GM19351 (cell line): ENCODE measurements around the gene MBD4.
A peak's percentile ranks its signal among the peaks of the same experiment; 100 is the strongest.
"Not testable (repeated sequence)": the region's sequence is repeated elsewhere in the genome, so short reads cannot be mapped to it uniquely, and the experiment has no call there.

Experiments used
- ATAC-seq: cut with Tn5 transposase; IDR thresholded peaks from one replicate; pipeline ENCODE4 v1.9.1; 2021; ENCODE audit warnings: mild to moderate bottlenecking, moderate library complexity; ENCODE audit not compliant: unreplicated experiment

The MBD4 gene

DNA sequence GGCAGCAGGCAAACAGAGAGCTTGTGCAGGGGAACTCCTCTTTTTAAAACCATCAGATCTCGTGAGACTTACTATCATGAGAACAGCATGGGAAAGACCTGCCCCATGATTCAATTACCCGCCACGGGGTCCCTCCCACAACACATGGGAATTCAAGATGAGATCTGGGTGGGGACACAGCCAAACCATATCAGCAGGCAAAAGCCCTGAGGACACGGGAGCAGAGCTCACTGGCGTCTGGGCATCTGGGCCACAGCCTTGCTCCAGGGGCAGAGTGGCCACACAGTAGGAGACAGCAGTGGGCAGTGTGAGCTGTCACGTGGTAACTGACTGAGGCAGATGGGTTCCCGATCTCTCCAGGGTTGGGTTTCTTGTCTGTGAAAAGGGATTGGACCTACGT is 54.2 kb downstream of the MBD4 start:
- ATAC-seq, result not testable (repeated sequence)

DNA sequence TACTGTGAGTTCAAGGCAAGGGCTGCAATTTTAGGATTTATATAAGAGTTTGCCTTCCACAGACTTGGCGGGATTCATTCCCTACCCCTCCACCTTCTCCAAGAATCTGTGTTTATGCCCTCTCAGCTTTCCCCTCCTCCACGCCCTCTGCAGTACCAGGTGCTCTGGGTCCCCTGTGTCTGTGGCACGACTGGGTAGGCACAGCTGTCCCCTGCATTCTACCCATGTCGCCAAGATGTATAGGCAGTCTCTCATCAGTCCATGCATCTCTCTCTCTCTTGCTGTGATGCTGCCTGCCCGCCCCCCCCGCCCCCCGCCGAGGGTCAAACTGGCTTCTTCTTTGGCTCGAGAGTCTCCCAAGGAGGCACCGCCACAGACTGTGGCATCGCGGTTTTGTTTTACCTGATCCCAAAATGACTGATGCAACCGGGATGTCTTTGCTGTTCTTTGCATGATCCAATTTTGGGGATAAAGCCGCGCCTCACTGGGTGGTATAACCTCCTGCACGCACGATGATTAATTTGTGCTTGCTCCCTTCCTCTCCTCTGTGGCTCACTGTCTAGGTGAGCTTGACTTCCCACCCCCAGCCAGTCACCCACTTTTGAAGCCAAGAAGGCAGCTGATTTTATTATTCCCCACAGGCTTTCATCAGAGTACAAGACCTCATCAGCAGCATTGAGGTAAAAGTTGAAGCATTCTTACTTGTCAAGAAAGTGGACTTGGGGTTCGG is 55.0 kb downstream of the MBD4 start:
- no peak for ATAC-seq

DNA sequence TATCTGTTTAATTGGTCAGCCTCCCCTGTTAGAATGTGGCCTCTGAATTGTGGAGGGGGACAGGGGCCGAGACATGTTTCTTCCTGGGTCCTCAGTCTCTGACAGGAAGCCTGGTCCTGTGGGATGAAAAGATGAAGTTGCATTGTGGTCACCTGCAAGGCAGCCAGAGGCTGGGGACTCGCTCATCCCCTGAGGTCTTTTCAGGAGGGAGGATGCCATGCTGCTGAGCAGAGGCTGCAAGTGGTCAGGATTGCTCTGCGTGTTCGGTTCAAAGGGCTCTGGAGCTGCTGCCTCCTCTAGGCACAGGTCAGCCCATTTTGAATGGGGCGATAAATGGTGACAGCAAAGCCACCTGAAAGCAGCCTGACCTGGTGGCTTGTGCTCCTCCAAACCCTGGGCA is 55.6 kb downstream of the MBD4 start:
- not testable (repeated sequence) for ATAC-seq

DNA sequence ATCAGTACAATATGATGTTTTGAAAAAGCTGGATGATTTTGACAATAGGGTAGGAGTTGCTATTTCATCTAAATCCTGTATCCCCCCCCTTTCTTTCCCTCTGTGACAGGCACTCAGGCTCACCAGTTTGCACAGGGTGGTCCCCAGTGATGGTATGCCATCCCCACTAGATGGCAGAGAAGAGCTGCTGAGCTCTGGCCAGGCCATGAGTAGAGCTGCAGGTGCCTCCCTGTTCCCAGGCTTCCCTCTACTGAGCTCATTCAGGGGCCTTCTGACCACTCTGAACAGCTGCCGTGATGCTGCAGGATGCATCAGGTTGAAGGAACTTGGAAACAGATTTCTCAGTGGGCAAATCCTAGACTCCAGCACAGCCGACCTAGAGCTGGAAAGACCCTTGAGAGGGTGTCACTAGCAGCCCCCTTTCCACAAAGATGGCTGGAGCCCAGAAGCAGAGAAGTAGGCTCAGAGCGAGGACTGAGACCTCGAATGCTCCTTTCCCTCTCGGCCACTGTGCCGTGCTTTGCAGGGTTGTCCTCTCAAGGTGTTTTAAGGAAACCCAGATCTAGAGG is 56.4 kb downstream of the MBD4 start:
- peak; percentile 86 for ATAC-seq

DNA sequence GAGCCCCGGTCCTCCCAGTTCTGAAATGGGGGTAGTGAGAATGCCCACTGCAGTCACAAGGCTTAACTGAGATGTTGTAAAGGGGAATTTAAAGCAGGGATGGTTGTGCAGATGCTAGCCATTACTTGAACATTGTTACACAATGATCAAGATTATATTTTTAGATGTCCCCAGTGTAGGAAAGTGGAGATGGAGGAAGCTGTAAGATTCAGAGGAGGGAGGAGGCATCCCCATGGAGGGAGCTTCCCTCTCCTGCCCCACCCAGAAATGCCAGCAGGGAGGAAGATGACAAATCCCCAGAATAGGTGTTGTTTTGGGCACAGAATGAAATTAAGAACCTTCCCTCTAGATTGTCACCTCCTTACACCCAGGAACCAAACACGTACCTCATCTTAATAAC is 57.4 kb downstream of the MBD4 start:
- no peak for ATAC-seq
